ENCODE measurements around the gene GRID2. TPM values are rescaled to one million over a fixed set of nuclear protein-coding genes. Genes with fewer than 3 reads are reported as not detected.

Gene GRID2
- total RNA-seq, 2 donors from 2014 or later, result 0.16 TPM; not detected in 1

DNA sequence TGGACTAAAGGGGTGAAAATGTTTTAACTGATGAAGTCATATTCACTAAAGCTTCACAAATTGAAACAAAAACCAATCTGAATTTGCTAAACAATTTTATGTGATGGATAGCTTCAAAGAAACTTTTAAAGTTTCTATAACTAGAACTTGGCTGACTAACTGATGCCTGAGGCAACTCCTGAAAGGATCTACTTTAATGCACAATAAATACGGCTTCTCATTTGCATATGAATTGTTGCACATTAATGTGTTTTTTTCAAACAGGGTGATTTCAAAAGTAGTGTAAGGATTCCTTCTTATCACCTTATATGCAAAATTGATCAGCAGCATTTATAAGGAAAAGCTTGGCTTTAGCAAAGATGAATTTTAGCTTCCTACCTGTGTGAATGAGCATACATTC, 1466.4 kb downstream of the GRID2 start:
- Histone ChIP-seq H3K27ac (no peak overlapping the region), H3K27me3 (no peaks in the 10 kb centered on the region), H3K4me1 (no peaks in the 10 kb centered on the region), H3K36me3 (no peaks in the 10 kb centered on the region), H3K9me3 (no peaks in the 10 kb centered on the region), H3K4me3 (no peak overlapping the region)
- DNase-seq (ENCODE audit: low spot score), result no peak
- TF ChIP-seq, protein P1, sequence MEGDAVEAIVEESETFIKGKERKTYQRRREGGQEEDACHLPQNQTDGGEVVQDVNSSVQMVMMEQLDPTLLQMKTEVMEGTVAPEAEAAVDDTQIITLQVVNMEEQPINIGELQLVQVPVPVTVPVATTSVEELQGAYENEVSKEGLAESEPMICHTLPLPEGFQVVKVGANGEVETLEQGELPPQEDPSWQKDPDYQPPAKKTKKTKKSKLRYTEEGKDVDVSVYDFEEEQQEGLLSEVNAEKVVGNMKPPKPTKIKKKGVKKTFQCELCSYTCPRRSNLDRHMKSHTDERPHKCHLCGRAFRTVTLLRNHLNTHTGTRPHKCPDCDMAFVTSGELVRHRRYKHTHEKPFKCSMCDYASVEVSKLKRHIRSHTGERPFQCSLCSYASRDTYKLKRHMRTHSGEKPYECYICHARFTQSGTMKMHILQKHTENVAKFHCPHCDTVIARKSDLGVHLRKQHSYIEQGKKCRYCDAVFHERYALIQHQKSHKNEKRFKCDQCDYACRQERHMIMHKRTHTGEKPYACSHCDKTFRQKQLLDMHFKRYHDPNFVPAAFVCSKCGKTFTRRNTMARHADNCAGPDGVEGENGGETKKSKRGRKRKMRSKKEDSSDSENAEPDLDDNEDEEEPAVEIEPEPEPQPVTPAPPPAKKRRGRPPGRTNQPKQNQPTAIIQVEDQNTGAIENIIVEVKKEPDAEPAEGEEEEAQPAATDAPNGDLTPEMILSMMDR (IDR thresholded peaks at IDR 0.05), result no peak

DNA sequence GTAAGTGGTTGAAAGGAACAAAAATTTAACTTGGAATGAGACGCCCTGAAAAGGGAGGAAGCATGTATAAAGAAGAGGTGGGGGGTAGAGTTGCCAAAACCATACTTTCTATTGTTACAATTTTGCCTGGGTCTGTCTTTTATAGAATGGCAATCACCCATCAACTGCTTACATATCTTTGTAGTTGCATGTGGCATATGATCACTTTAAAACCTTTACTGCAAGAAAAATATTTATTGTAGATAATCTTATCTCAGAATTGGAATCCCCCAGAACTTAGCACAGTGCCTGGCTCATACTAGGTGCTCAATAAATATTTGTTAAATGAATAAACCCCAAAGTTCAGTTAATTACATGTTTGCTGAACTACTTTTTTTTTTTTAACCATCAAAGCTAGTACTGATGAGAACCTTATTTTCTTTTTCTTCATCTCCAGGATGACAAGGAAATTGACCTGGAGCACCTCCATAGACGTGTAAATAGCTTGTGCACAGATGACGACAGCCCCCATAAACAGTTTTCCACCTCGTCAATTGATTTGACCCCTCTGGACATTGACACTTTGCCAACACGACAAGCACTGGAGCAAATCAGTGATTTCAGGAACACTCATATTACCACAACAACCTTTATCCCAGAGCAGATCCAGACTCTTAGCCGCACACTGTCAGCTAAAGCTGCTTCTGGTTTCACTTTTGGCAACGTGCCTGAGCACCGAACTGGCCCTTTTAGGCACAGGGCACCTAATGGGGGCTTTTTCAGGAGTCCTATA, 1468.1 kb downstream of the GRID2 start:
- Histone ChIP-seq H3K27ac (no peak overlapping the region), H3K4me3 (no peak overlapping the region), H3K27me3 (no peaks in the 10 kb centered on the region), H3K4me1 (no peaks in the 10 kb centered on the region), H3K36me3 (no peaks in the 10 kb centered on the region), H3K9me3 (no peaks in the 10 kb centered on the region)
- DNase-seq (ENCODE audit: low spot score), result no peak
- TF ChIP-seq, protein P1 (IDR thresholded peaks at IDR 0.05), result no peak

DNA sequence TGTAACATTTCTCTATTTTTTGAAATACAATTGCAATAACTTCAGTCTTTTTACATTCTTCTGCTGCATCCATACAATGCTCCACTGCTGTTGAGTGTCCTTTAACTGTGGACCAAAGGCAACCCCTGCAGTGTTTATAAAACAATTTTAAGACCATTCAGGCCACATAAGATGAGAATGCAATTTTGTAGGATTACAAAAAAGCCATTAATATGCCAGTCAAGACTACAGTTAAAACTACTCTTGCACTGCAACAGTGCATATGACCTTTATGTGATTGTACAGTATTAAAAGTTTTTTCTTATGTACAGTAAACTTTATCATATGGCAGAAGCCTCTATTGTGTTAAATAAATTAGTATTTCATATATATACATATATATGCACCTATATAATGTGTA, 1469.1 kb downstream of the GRID2 start:
- no peak overlapping the region for H3K4me3 ChIP-seq
- DNase-seq (ENCODE audit: low spot score), result no peak

DNA sequence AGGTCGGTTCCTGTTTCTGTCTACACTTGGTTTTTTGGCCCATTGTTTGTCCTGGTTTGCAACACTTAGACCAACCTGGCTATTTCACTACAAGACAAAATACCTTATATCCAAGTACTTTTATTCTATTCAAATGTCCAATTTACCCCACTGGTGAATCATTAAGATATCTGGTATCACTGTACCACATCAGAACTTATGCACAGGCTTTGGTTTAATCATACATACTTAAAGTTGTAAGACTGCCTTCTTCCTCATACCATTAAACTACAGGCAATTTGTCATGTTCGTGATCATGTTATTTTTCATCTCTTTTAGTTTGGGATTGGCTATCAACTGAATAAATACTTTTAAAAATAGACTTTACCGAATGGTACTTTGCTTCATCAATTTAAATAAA, 1471.8 kb downstream of the GRID2 start:
- H3K27me3 ChIP-seq, result no peaks in the 10 kb centered on the region
- TF ChIP-seq, protein P1 (IDR thresholded peaks at IDR 0.05), result no peak

More for the DNA sequence above, 1469.1 kb downstream of the GRID2 start:
- Histone ChIP-seq H3K36me3 (no peaks in the 10 kb centered on the region), H3K27ac (no peak overlapping the region), H3K27me3 (no peaks in the 10 kb centered on the region), H3K9me3 (no peaks in the 10 kb centered on the region), H3K4me1 (no peaks in the 10 kb centered on the region)
- TF ChIP-seq, protein P1 (IDR thresholded peaks at IDR 0.05), result no peak

DNA sequence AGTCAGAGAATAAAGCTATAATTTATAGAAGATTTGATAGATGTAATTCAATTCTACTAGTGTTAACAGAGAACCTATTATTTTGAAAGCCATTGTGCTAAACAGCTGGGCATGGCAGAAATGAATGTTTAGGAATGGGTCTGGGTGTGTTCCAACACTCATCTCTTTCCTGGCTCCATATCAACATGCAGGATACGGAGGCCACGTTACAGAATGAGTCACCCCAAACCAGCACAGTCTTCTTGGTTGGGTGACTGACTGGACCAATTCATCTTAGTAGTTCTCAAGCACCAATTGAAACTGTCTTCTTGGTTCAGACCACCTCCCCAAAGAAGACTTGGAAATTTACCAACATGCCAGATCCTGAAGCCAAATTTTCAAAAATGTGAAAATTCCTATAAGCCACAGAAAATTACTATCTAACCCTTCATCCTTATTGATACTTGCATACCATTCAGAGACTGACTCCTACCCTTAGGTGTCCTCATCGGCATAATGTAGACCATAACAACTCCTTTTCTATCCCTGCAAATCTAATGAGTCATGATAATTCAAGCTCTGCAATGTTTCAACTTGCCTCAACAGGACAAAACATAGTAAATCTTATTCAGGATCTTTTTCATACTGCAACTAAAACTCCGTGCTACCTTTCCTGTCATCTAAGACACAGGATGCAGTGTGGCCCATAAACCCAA, 1472.8 kb downstream of the GRID2 start:
- Histone ChIP-seq H3K4me1 (no peaks in the 10 kb centered on the region), H3K4me3 (no peak overlapping the region), H3K27me3 (no peaks in the 10 kb centered on the region), H3K27ac (no peak overlapping the region), H3K36me3 (no peaks in the 10 kb centered on the region), H3K9me3 (no peaks in the 10 kb centered on the region)
- TF ChIP-seq, protein P1 (IDR thresholded peaks at IDR 0.05), result no peak
- DNase-seq (ENCODE audit: low spot score), result no peak

More for the DNA sequence above, 1471.8 kb downstream of the GRID2 start:
- no peaks in the 10 kb centered on the region for H3K4me1 ChIP-seq
- no peaks in the 10 kb centered on the region for H3K9me3 ChIP-seq
- H3K4me3 ChIP-seq, result no peak overlapping the region
- no peak for DNase-seq (ENCODE audit: low spot score)
- no peaks in the 10 kb centered on the region for H3K36me3 ChIP-seq
- H3K27ac ChIP-seq, result no peak overlapping the region
